NCI-H2196 (cell line): ENCODE measurements around the gene TMED7.
"Not testable (repeated sequence)": the region's sequence is repeated elsewhere in the genome, so short reads cannot be mapped to it uniquely, and the experiment has no call there.

Source experiments
- DNase-seq: peaks from one replicate; lab custom pipeline; 2025; ENCODE audit not compliant: unreplicated experiment; lab: John Stamatoyannopoulos, UW

Gene TMED7

GRCh38 chr5:115625579-115626444 is at the start of gene TMED7:
Gene TMED7 (minus strand): TSS chr5:115626036. CDS start chr5:115625792, 244 bp downstream.
- peak; percentile 95 for DNase-seq

- not testable (repeated sequence) for DNase-seq
These were observed 48.9 kb upstream of the TMED7 start for GRCh38 chr5:115674782-115675181.

GRCh38 chr5:115673596-115673995 is 47.8 kb upstream of the TMED7 start:
- DNase-seq = no peak

- no peak for DNase-seq
These were observed 46.1 kb upstream of the TMED7 start for GRCh38 chr5:115671939-115672338.

GRCh38 chr5:115666023-115666422 is 40.2 kb upstream of the TMED7 start:
- no peak for DNase-seq

GRCh38 chr5:115661563-115661962 is 35.7 kb upstream of the TMED7 start:
- DNase-seq = no peak

- no peak for DNase-seq
These were observed 35.3 kb upstream of the TMED7 start for GRCh38 chr5:115661101-115661500.

GRCh38 chr5:115657881-115658233 is 32.0 kb upstream of the TMED7 start:
- DNase-seq = no peak

- no peak for DNase-seq
These were observed 31.5 kb upstream of the TMED7 start for GRCh38 chr5:115657125-115657880.

- DNase-seq = no peak
These were observed 30.6 kb upstream of the TMED7 start for GRCh38 chr5:115656404-115656803.

GRCh38 chr5:115655994-115656393 is 30.2 kb upstream of the TMED7 start:
- no peak for DNase-seq

GRCh38 chr5:115649541-115649940 is 23.7 kb upstream of the TMED7 start:
- DNase-seq = no peak

GRCh38 chr5:115648056-115648455 is 22.2 kb upstream of the TMED7 start:
- no peak for DNase-seq

- not testable (repeated sequence) for DNase-seq
These were observed 19.6 kb upstream of the TMED7 start for GRCh38 chr5:115645386-115645785.

- DNase-seq = no peak
These were observed 18.2 kb upstream of the TMED7 start for GRCh38 chr5:115644046-115644445.

- DNase-seq = no peak
These were observed 16.1 kb upstream of the TMED7 start for GRCh38 chr5:115641948-115642347.

GRCh38 chr5:115640274-115640673 is 14.4 kb upstream of the TMED7 start:
- no peak for DNase-seq

- DNase-seq = no peak
These were observed 13.5 kb upstream of the TMED7 start for GRCh38 chr5:115639377-115639776.

- DNase-seq = no peak
These were observed 11.7 kb upstream of the TMED7 start for GRCh38 chr5:115637507-115637906.

GRCh38 chr5:115636008-115636407 is 10.2 kb upstream of the TMED7 start:
- no peak for DNase-seq

- DNase-seq = peak; percentile 83
These were observed 8.7 kb upstream of the TMED7 start for GRCh38 chr5:115634343-115635132.
